CMK (cell line): Measurements from ENCODE around the gene PRADC1.
"Not testable (repeated sequence)": the region's sequence is repeated elsewhere in the genome, so short reads cannot be mapped to it uniquely, and the experiment has no call there.

Experiments
- DNase-seq: peaks from one replicate; pipeline ENCODE4 v3.0.0-alpha.2; 2010; ENCODE audit warnings: low read depth

PRADC1 gene

GRCh38 chr2:73202156-73203054 lies 30.6 kb downstream of the PRADC1 start, which contains the start of gene NOTO:
NOTO (plus strand) TSS chr2:73202574; CDS start chr2:73202667, 93 bp downstream.
- DNase-seq, result no peak

GRCh38 chr2:73200281-73200680 lies 32.8 kb downstream of the PRADC1 start:
- DNase-seq, result not testable (repeated sequence)

GRCh38 chr2:73197579-73197978 lies 35.5 kb downstream of the PRADC1 start:
- no peak for DNase-seq

- no peak for DNase-seq
Observed at GRCh38 chr2:73187549-73187948, 45.5 kb downstream of the PRADC1 start.

GRCh38 chr2:73185965-73186364 lies 47.1 kb downstream of the PRADC1 start:
- DNase-seq, result no peak
